ENCODE measurements around the gene ADAMTS4. TPM values are rescaled to one million over a fixed set of nuclear protein-coding genes. Genes with fewer than 3 reads are reported as not detected.

The ADAMTS4 gene
- total RNA-seq, 1 donor from 2014 or later = 2.8 TPM

GRCh38 chr1:161187311-161187710 lies 11.5 kb downstream of the ADAMTS4 start:
- Mint-ChIP-seq H3K9me3 (ENCODE audit: low read depth) (no peaks in the 10 kb centered on the region), H3K36me3 (ENCODE audit: low read depth) (no peaks in the 10 kb centered on the region), H3K4me1 (ENCODE audit: low read depth) (peaks cover 18% of the 10 kb centered on the region), H3K27me3 (ENCODE audit: low read depth) (no peaks in the 10 kb centered on the region), H3K4me3 (ENCODE audit: unreplicated experiment) (no peak overlapping the region), H3K27ac (ENCODE audit: unreplicated experiment) (no peak overlapping the region)
- DNase-seq (ENCODE audit: low spot score) = peak; percentile 52
- TF ChIP-seq CTCF (IDR thresholded peaks at IDR 0.05) = no peak

- DNase-seq (ENCODE audit: low spot score) = peak; percentile 4
- Mint-ChIP-seq H3K9me3 (ENCODE audit: low read depth) (no peaks in the 10 kb centered on the region), H3K4me3 (ENCODE audit: unreplicated experiment) (no peak overlapping the region), H3K27ac (ENCODE audit: unreplicated experiment) (peak overlapping the region; percentile 25), H3K4me1 (ENCODE audit: low read depth) (peaks cover 22% of the 10 kb centered on the region), H3K27me3 (ENCODE audit: low read depth) (no peaks in the 10 kb centered on the region), H3K36me3 (ENCODE audit: low read depth) (no peaks in the 10 kb centered on the region)
- TF ChIP-seq CTCF (IDR thresholded peaks at IDR 0.05) = no peak
These were observed 13.0 kb downstream of the ADAMTS4 start for GRCh38 chr1:161185732-161186311.

- DNase-seq (ENCODE audit: low spot score) = no peak
- Mint-ChIP-seq H3K27me3 (ENCODE audit: low read depth) (no peaks in the 10 kb centered on the region), H3K4me1 (ENCODE audit: low read depth) (peaks cover 22% of the 10 kb centered on the region), H3K9me3 (ENCODE audit: low read depth) (no peaks in the 10 kb centered on the region), H3K27ac (ENCODE audit: unreplicated experiment) (peak overlapping the region; percentile 25), H3K4me3 (ENCODE audit: unreplicated experiment) (no peak overlapping the region), H3K36me3 (ENCODE audit: low read depth) (no peaks in the 10 kb centered on the region)
- TF ChIP-seq CTCF (IDR thresholded peaks at IDR 0.05) = no peak
These were observed 13.6 kb downstream of the ADAMTS4 start for GRCh38 chr1:161185282-161185682.

- Mint-ChIP-seq H3K4me1 (ENCODE audit: low read depth) (peaks cover 30% of the 10 kb centered on the region), H3K9me3 (ENCODE audit: low read depth) (no peaks in the 10 kb centered on the region), H3K27ac (ENCODE audit: unreplicated experiment) (no peak overlapping the region), H3K27me3 (ENCODE audit: low read depth) (no peaks in the 10 kb centered on the region), H3K36me3 (ENCODE audit: low read depth) (no peaks in the 10 kb centered on the region), H3K4me3 (ENCODE audit: unreplicated experiment) (no peak overlapping the region)
- DNase-seq (ENCODE audit: low spot score) = peak; percentile 7
- no peak for TF ChIP-seq CTCF (IDR thresholded peaks at IDR 0.05)
These were observed 16.6 kb downstream of the ADAMTS4 start for GRCh38 chr1:161182214-161182613.

- no peaks in the 10 kb centered on the region for H3K9me3 Mint-ChIP-seq (ENCODE audit: low read depth)
- H3K4me3 Mint-ChIP-seq (ENCODE audit: unreplicated experiment) = no peak overlapping the region
- TF ChIP-seq CTCF (IDR thresholded peaks at IDR 0.05) = peak; percentile 69
- no peaks in the 10 kb centered on the region for H3K27me3 Mint-ChIP-seq (ENCODE audit: low read depth)
- peaks cover 39% of the 10 kb centered on the region for H3K4me1 Mint-ChIP-seq (ENCODE audit: low read depth)
- no peak for DNase-seq (ENCODE audit: low spot score)
- H3K27ac Mint-ChIP-seq (ENCODE audit: unreplicated experiment) = no peak overlapping the region
- H3K36me3 Mint-ChIP-seq (ENCODE audit: low read depth) = peaks cover 1% of the 10 kb centered on the region
These were observed 18.2 kb downstream of the ADAMTS4 start for GRCh38 chr1:161180639-161181038.
